Measurements from ENCODE around the gene MCRIP1. TPM values are rescaled to one million over a fixed set of nuclear protein-coding genes. Genes with fewer than 3 reads are reported as not detected.

The MCRIP1 gene
- total RNA-seq, 1 experiment from 2014 or later = 126 TPM

DNA sequence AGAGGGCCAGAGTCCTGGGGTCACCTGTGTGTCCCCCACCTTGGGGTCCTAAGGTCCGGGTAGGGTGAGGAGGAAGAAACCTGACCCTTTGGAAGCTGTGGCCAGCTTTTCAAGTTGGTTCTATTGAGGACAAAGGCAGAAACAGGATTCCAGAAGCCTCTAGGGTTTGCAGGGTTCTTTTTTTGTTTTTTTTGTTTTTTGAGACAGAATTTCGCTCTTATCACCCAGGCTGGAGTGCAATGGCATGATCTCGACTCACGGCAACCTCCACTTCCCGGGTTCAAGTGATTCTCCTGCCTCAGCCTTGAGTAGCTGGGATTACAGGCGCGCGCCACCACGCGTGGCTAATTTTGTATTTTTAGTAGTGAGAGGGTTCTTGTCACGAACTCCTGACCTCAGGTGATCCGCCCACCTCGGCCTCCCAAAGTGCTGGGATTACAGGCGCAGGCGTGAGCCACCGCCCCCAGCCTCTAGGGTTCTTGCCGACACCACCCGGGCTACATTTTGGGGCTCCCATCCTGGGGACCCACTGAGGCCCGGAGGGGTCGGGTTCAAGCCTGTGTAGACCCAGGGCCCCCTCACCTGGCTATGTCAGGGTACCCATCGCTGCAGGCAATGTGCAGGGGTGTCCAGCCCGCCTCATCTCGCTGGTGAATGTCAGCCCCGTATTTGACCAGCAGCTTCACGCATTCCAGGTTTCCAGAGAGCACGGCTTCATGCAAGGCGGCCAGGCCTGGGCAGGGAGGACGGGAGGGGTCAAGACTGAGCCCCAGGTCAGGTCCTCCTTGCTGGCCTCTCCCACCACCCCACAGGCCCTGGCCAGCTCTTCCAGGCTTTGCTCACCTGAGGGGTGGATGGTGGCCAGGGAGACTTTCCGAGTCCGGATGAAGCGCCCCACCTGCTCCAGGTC, 1.1 kb upstream of the MCRIP1 start:
- POLR2A ChIA-PET = interaction anchor here (0.5 to 1.2 kb wide), 2 partner anchors 10 to 327 kb away, joined by 3 read pairs; no protein-coding TSS in a partner anchor
- no peaks in the 10 kb centered on the region for H3K27me3 Mint-ChIP-seq (ENCODE audit: low read depth)
- H3K4me3 Mint-ChIP-seq = peak overlapping the region; percentile 85
- H3K27ac Mint-ChIP-seq = peak overlapping the region; percentile 76
- H3K9me3 Mint-ChIP-seq = no peaks in the 10 kb centered on the region
- CTCF ChIA-PET = interaction anchor here (0.6 to 2.9 kb wide), 5 partner anchors 13 to 319 kb away, joined by 3 to 8 read pairs (median 5); no protein-coding TSS in a partner anchor
- DNase-seq (ENCODE audit: low spot score) (no peak), ATAC-seq (no peak)
- H3K36me3 Mint-ChIP-seq = no peaks in the 10 kb centered on the region
- TF ChIP-seq ETV6 (CRISPR knock-in tag; IDR thresholded peaks at IDR 0.05) (no peak), GABPB1 (CRISPR knock-in tag; IDR thresholded peaks at IDR 0.05) (0 out of 2 replicates have a peak, but pooled peaks have one; percentile 40)
- peaks cover 8% of the 10 kb centered on the region for H3K4me1 Mint-ChIP-seq

DNA sequence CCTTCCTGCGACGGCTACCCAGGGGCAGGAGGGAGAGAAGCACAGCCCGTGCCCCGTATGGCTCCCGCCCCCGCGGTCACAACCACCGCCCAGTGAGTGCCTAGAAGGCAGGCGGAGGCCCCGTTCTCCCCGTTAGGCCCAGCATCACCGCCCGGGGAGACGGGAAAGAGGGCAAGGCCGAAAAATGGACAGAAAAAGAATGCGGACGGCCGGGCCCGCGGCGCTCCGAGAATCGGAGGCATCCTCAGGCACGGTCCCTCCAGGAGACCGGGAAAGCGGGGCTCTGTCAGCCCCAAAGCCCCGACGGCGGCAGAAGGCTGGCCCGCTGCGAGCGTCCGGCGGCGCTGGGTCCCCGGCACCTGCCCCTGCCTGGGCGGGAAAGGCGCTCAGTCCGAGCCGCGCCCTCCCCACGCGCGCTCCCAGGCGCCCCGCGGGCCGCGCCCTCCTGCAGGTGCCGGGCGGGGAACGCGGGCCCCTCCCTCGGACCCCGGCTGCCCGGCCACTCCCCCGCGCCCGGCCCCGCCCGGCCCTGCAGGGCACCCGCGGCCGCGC, 407 bp downstream of the MCRIP1 start:
- Mint-ChIP-seq H3K27ac (0 out of 2 replicates have a peak overlapping the region, but pooled peaks have one; percentile 45), H3K36me3 (no peaks in the 10 kb centered on the region), H3K4me3 (peak overlapping the region; percentile 90), H3K27me3 (ENCODE audit: low read depth) (no peaks in the 10 kb centered on the region), H3K9me3 (no peaks in the 10 kb centered on the region), H3K4me1 (peaks cover 12% of the 10 kb centered on the region)
- ChIA-PET CTCF (interaction anchor here (0.8 to 2.9 kb wide), 6 partner anchors 11 to 188 kb away, joined by 3 to 7 read pairs (median 4); partner anchors contain the start of gene NOTUM), POLR2A (interaction anchor here (1.1 to 1.2 kb wide), 2 partner anchors 11 to 381 kb away, joined by 3 read pairs; partner anchors contain the start of gene CCDC57)
- TF ChIP-seq KAT7 (CRISPR knock-in tag; IDR thresholded peaks at IDR 0.05; ENCODE audit: borderline replicate concordance) (0 out of 2 replicates have a peak, but pooled peaks have one; percentile 27), NFATC4 (CRISPR knock-in tag; IDR thresholded peaks at IDR 0.05) (no peak), ZNF416 (CRISPR knock-in tag; IDR thresholded peaks at IDR 0.05) (no peak), FOXJ3 (CRISPR knock-in tag; IDR thresholded peaks at IDR 0.05; ENCODE audit: borderline replicate concordance) (no peak), ELF4 (CRISPR knock-in tag; IDR thresholded peaks at IDR 0.05; ENCODE audit: low read depth) (0 out of 2 replicates have a peak, but pooled peaks have one; percentile 6)
- TF ChIP-seq, protein P1, sequence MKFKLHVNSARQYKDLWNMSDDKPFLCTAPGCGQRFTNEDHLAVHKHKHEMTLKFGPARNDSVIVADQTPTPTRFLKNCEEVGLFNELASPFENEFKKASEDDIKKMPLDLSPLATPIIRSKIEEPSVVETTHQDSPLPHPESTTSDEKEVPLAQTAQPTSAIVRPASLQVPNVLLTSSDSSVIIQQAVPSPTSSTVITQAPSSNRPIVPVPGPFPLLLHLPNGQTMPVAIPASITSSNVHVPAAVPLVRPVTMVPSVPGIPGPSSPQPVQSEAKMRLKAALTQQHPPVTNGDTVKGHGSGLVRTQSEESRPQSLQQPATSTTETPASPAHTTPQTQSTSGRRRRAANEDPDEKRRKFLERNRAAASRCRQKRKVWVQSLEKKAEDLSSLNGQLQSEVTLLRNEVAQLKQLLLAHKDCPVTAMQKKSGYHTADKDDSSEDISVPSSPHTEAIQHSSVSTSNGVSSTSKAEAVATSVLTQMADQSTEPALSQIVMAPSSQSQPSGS (CRISPR knock-in tag; IDR thresholded peaks at IDR 0.05; ENCODE audit: borderline replicate concordance, low read depth) = no peak
- TF ChIP-seq, protein P2, sequence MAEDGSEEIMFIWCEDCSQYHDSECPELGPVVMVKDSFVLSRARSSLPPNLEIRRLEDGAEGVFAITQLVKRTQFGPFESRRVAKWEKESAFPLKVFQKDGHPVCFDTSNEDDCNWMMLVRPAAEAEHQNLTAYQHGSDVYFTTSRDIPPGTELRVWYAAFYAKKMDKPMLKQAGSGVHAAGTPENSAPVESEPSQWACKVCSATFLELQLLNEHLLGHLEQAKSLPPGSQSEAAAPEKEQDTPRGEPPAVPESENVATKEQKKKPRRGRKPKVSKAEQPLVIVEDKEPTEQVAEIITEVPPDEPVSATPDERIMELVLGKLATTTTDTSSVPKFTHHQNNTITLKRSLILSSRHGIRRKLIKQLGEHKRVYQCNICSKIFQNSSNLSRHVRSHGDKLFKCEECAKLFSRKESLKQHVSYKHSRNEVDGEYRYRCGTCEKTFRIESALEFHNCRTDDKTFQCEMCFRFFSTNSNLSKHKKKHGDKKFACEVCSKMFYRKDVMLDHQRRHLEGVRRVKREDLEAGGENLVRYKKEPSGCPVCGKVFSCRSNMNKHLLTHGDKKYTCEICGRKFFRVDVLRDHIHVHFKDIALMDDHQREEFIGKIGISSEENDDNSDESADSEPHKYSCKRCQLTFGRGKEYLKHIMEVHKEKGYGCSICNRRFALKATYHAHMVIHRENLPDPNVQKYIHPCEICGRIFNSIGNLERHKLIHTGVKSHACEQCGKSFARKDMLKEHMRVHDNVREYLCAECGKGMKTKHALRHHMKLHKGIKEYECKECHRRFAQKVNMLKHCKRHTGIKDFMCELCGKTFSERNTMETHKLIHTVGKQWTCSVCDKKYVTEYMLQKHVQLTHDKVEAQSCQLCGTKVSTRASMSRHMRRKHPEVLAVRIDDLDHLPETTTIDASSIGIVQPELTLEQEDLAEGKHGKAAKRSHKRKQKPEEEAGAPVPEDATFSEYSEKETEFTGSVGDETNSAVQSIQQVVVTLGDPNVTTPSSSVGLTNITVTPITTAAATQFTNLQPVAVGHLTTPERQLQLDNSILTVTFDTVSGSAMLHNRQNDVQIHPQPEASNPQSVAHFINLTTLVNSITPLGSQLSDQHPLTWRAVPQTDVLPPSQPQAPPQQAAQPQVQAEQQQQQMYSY (CRISPR knock-in tag; IDR thresholded peaks at IDR 0.05) = no peak
- TF ChIP-seq, protein P3, sequence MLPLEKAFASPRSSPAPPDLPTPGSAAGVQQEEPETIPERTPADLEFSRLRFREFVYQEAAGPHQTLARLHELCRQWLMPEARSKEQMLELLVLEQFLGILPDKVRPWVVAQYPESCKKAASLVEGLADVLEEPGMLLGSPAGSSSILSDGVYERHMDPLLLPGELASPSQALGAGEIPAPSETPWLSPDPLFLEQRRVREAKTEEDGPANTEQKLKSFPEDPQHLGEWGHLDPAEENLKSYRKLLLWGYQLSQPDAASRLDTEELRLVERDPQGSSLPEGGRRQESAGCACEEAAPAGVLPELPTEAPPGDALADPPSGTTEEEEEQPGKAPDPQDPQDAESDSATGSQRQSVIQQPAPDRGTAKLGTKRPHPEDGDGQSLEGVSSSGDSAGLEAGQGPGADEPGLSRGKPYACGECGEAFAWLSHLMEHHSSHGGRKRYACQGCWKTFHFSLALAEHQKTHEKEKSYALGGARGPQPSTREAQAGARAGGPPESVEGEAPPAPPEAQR (CRISPR knock-in tag; IDR thresholded peaks at IDR 0.05) = no peak
- DNase-seq (ENCODE audit: low spot score) (peak; percentile 40), ATAC-seq (peak; percentile 12)

DNA sequence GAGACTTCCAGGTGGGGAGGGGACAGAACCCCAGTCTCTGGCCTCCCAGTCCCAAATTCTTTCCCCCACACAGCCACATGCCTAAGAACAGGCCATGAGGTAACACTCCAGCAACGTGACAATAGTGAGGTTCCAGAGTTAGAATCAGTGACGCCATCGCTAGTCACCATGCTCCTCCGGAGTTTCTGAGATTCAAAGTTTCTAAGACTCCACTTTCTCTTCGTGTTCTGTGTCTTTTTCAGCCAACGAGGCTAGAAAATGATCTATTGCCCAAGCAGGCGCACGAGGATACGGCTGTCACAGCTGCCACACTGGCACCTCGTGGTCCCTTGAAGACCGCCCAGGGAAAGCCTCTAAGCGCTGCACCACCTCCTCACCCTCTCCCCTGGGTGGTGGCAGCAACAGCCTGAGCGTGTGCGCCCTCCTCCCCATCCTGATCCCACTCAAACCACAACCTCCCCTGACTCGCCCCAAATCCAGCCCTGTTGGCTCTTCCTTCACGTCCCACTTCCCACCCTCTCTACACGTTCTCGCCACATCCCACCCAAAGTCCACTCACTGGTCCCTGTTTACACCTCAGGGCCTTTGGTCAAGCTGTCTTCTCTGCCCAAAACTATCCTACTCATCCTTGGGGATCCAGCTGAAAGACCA, 1.0 kb downstream of the MCRIP1 start:
- Mint-ChIP-seq H3K9me3 (no peaks in the 10 kb centered on the region), H3K27me3 (ENCODE audit: low read depth) (no peaks in the 10 kb centered on the region), H3K4me3 (peak overlapping the region; percentile 90), H3K4me1 (peaks cover 12% of the 10 kb centered on the region), H3K36me3 (no peaks in the 10 kb centered on the region), H3K27ac (0 out of 2 replicates have a peak overlapping the region, but pooled peaks have one; percentile 45)
- ATAC-seq (no peak), DNase-seq (ENCODE audit: low spot score) (no peak)
- ChIA-PET POLR2A (interaction anchor here (0.5 to 0.7 kb wide), 2 partner anchors 23 to 111 kb away, joined by 3 to 4 read pairs; no protein-coding TSS in a partner anchor), CTCF (interaction anchor here (1.0 to 2.9 kb wide), 2 partner anchors 11 to 117 kb away, joined by 3 to 7 read pairs; no protein-coding TSS in a partner anchor)
- TF ChIP-seq KAT7 (CRISPR knock-in tag; IDR thresholded peaks at IDR 0.05; ENCODE audit: borderline replicate concordance) (0 out of 2 replicates have a peak, but pooled peaks have one; percentile 8), ZNF232 (CRISPR knock-in tag; IDR thresholded peaks at IDR 0.05) (no peak), NFATC4 (CRISPR knock-in tag; IDR thresholded peaks at IDR 0.05) (no peak), ATF1 (CRISPR knock-in tag; IDR thresholded peaks at IDR 0.05) (no peak), NFYB (CRISPR knock-in tag; conservative IDR thresholded peaks at IDR 0.05; ENCODE audit: low read depth) (no peak), ZNF416 (CRISPR knock-in tag; IDR thresholded peaks at IDR 0.05) (no peak), GABPB1 (CRISPR knock-in tag; IDR thresholded peaks at IDR 0.05) (0 out of 2 replicates have a peak, but pooled peaks have one; percentile 28), NR1H2 (CRISPR knock-in tag; IDR thresholded peaks at IDR 0.05) (no peak)
- TF ChIP-seq, protein P4, sequence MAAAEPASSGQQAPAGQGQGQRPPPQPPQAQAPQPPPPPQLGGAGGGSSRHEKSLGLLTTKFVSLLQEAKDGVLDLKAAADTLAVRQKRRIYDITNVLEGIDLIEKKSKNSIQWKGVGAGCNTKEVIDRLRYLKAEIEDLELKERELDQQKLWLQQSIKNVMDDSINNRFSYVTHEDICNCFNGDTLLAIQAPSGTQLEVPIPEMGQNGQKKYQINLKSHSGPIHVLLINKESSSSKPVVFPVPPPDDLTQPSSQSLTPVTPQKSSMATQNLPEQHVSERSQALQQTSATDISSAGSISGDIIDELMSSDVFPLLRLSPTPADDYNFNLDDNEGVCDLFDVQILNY (CRISPR knock-in tag; IDR thresholded peaks at IDR 0.05) = no peak
